SK-N-SH (cell line): ENCODE measurements around the gene LDHD. TPM values are rescaled to one million over a fixed set of nuclear protein-coding genes. Genes with fewer than 3 reads are reported as not detected.

Source experiments
- CTCF ChIA-PET: fragments of 300-600, 350-600 bp; formaldehyde crosslinking; extraction: SDS; loops from one replicate; lab custom pipeline; 2021; lab: Yijun Ruan, JAX
- POLR2A ChIA-PET: fragments of 350-600 bp; sonication (Branson Sonifier 250); formaldehyde crosslinking; extraction: SDS; loops from one replicate; lab custom pipeline; 2020; ENCODE audit warnings: antibody characterized with exemption, inconsistent platforms; lab: Yijun Ruan, JAX
- DNase-seq: peaks from one replicate; pipeline ENCODE4 v3.0.0; 2012
- H2AFZ ChIP-seq: fragments of 200-600 bp; sonication (generic); 2 replicates; pipeline ENCODE4 v1.8.1; 2016; ENCODE audit warnings: antibody characterized with exemption, mild to moderate bottlenecking, low read depth
- H3F3A ChIP-seq: fragments of 200-600 bp; sonication (generic); replicated peaks from 2 replicates; pipeline ENCODE3; 2016; ENCODE audit warnings: antibody characterized with exemption, mild to moderate bottlenecking; ENCODE audit not compliant: insufficient read depth
- H3K27ac ChIP-seq, 2 experiments: fragments of 200-500 bp in 1 of 2; fragments of 200-600 bp in 1 of 2; sonication (Bioruptor generic) in 1 of 2; sonication (generic), shearing (Covaris generic) in 1 of 2; 2 replicates each; pipeline versions ENCODE4 v1.5.1 to v1.6.1; 2014 to 2016; ENCODE audit warnings: low read depth in 2 of 2, inconsistent platforms in 1 of 2, low read length in 1 of 2, mild to moderate bottlenecking in 1 of 2, mixed read lengths in 1 of 2
- H3K27me3 ChIP-seq: fragments of 200-600 bp; sonication (generic), shearing (Covaris generic); 2 replicates; pipeline ENCODE4 v1.6.1; 2016; ENCODE audit warnings: mixed run types; ENCODE audit not compliant: insufficient read depth
- H3K36me3 ChIP-seq, 2 experiments: fragments of 200-500 bp in 1 of 2; fragments of 200-600 bp in 1 of 2; sonication (Bioruptor generic) in 1 of 2; sonication (generic) in 1 of 2; replicated peaks in 1 of 2; 2 replicates each; pipeline versions ENCODE3 to v1.5.1; 2014 to 2016; ENCODE audit warnings: low read length in 1 of 2, mild to moderate bottlenecking in 1 of 2; ENCODE audit not compliant: insufficient read depth in 2 of 2, control insufficient read depth in 1 of 2
- H3K4me1 ChIP-seq, 2 experiments: fragments of 200-500 bp in 1 of 2; fragments of 200-600 bp in 1 of 2; sonication (Bioruptor generic) in 1 of 2; sonication (generic), shearing (Covaris generic) in 1 of 2; 2 replicates each; pipeline versions ENCODE4 v1.5.1 to v1.6.1; 2014 to 2016; ENCODE audit warnings: low read depth in 1 of 2, low read length in 1 of 2, mixed run types in 1 of 2; ENCODE audit not compliant: insufficient read depth in 2 of 2, control insufficient read depth in 1 of 2
- H3K4me2 ChIP-seq: fragments of 200-600 bp; sonication (generic), shearing (Covaris generic); 2 replicates; pipeline ENCODE4 v1.6.1; 2017; ENCODE audit warnings: mixed run types
- H3K4me3 ChIP-seq, 2 experiments: fragments of 200-500 bp in 1 of 2; fragments of 200-600 bp in 1 of 2; sonication (Bioruptor generic) in 1 of 2; sonication (generic), shearing (Covaris generic) in 1 of 2; 2 replicates each; pipeline versions ENCODE4 v1.5.1 to v1.8.1; 2014 to 2016; ENCODE audit warnings: low read depth in 2 of 2, inconsistent platforms in 1 of 2, low read length in 1 of 2, mild to moderate bottlenecking in 1 of 2, mixed read lengths in 1 of 2, moderate library complexity in 1 of 2
- H3K79me2 ChIP-seq: fragments of 200-600 bp; sonication (generic); 2 replicates; pipeline ENCODE4 v1.8.1; 2017; ENCODE audit warnings: mild to moderate bottlenecking; ENCODE audit not compliant: insufficient read depth
- H3K9ac ChIP-seq: fragments of 200-600 bp; sonication (generic); 2 replicates; pipeline ENCODE4 v1.6.1; 2017; ENCODE audit warnings: mixed run types
- H3K9me2 ChIP-seq: fragments of 200-600 bp; sonication (generic); 2 replicates; pipeline ENCODE4 v1.6.1; 2017; ENCODE audit warnings: mixed run types
- H3K9me3 ChIP-seq: fragments of 200-600 bp; sonication (generic); 2 replicates; pipeline ENCODE4 v1.6.1; 2017; ENCODE audit warnings: mixed run types, mild to moderate bottlenecking, moderate library complexity
- H4K20me1 ChIP-seq: fragments of 200-600 bp; sonication (generic); 2 replicates; pipeline ENCODE4 v1.6.1; 2017; ENCODE audit warnings: mild to moderate bottlenecking, mixed run types; ENCODE audit not compliant: insufficient read depth
- CHD2 ChIP-seq: fragments of 150-350 bp; IDR thresholded peaks from 2 replicates; pipeline ENCODE4 v1.6.1; 2018; ENCODE audit warnings: low read length; ENCODE audit not compliant: partially characterized antibody
- CTCF ChIP-seq: fragments of 200-600 bp; sonication (generic); IDR thresholded peaks from 2 replicates; pipeline ENCODE4 v1.6.1; 2017; ENCODE audit warnings: antibody characterized with exemption, mild to moderate bottlenecking, moderate library complexity
- EP300 ChIP-seq, 2 experiments: IDR thresholded peaks; 2 replicates each; pipeline versions ENCODE4 v1.4.0 to v1.6.1; 2012; ENCODE audit warnings: borderline replicate concordance in 1 of 2, low read depth in 1 of 2, low read length in 1 of 2
- EZH2phosphoT487 ChIP-seq: fragments of 200-600 bp; sonication (generic); IDR thresholded peaks from 2 replicates; pipeline ENCODE4 v1.6.1; 2017; ENCODE audit warnings: low read depth, mixed run types, mild to moderate bottlenecking, antibody characterized with exemption, moderate library complexity, borderline replicate concordance
- FOXM1 ChIP-seq: IDR thresholded peaks from 2 replicates; pipeline ENCODE4 v1.4.0; 2012; ENCODE audit warnings: low read depth, mild to moderate bottlenecking
- GATA2 ChIP-seq: sonication (generic); formaldehyde crosslinking; IDR thresholded peaks from 2 replicates; pipeline ENCODE4 v1.5.0; 2020; ENCODE audit warnings: mild to moderate bottlenecking, missing genetic modification reagents
- IRF3 ChIP-seq: fragments of 150-350 bp; IDR thresholded peaks from 2 replicates; pipeline ENCODE4 v1.6.1; 2016; ENCODE audit warnings: mild to moderate bottlenecking, low read depth, low read length
- JUND ChIP-seq: IDR thresholded peaks from 2 replicates; pipeline ENCODE4 v1.4.0; 2012
- MEF2A ChIP-seq: IDR thresholded peaks from 2 replicates; pipeline ENCODE4 v1.4.0; 2012; ENCODE audit warnings: low read depth, borderline replicate concordance
- NFIC ChIP-seq: IDR thresholded peaks from 2 replicates; pipeline ENCODE4 v1.4.0; 2012; ENCODE audit warnings: borderline replicate concordance
- NRF1 ChIP-seq: IDR thresholded peaks from 2 replicates; pipeline ENCODE4 v1.6.1; 2012; ENCODE audit warnings: low read depth, mild to moderate bottlenecking, low read length
- RCOR1 ChIP-seq: fragments of 150-350 bp; IDR thresholded peaks from 2 replicates; pipeline ENCODE4 v1.6.1; 2017; ENCODE audit warnings: antibody characterized with exemption, low read length
- RFX5 ChIP-seq: IDR thresholded peaks from 2 replicates; pipeline ENCODE4 v1.6.1; 2012; ENCODE audit warnings: mild to moderate bottlenecking, improper control_type of control experiment, low read length
- RXRA ChIP-seq: IDR thresholded peaks from 2 replicates; pipeline ENCODE4 v1.4.0; 2012; ENCODE audit warnings: low read depth, mild to moderate bottlenecking, borderline replicate concordance
- SIN3A ChIP-seq: IDR thresholded peaks from 2 replicates; pipeline ENCODE4 v1.6.1; 2012; ENCODE audit warnings: low read depth, mild to moderate bottlenecking, low read length, moderate library complexity, borderline replicate concordance
- SMC3 ChIP-seq: IDR thresholded peaks from 2 replicates; pipeline ENCODE4 v1.6.1; 2012; ENCODE audit warnings: low read depth, low read length, improper control_type of control experiment
- TAF1 ChIP-seq: IDR thresholded peaks from 2 replicates; pipeline ENCODE4 v1.6.1; 2012; ENCODE audit warnings: low read depth, mild to moderate bottlenecking, low read length, moderate library complexity, borderline replicate concordance
- TCF12 ChIP-seq: IDR thresholded peaks from 2 replicates; pipeline ENCODE4 v1.4.0; 2012
- TEAD4 ChIP-seq: IDR thresholded peaks from 2 replicates; pipeline ENCODE4 v1.4.0; 2012; ENCODE audit warnings: mild to moderate bottlenecking, borderline replicate concordance; ENCODE audit not compliant: insufficient read depth
- USF2 ChIP-seq: fragments of 150-350 bp; IDR thresholded peaks from 2 replicates; pipeline ENCODE4 v1.6.1; 2017; ENCODE audit warnings: antibody characterized with exemption, low read length, low read depth, borderline replicate concordance
- YY1 ChIP-seq: IDR thresholded peaks from 2 replicates; pipeline ENCODE4 v1.4.0; 2012; ENCODE audit warnings: low read depth, mild to moderate bottlenecking
- ZBTB33 ChIP-seq: IDR thresholded peaks from 2 replicates; pipeline ENCODE4 v1.4.0; 2012; ENCODE audit warnings: low read depth, borderline replicate concordance
- WGBS: methylation state at CpG from one replicate; pipeline ENCODE4 v1.1.6; 2017; ENCODE audit warnings: low lambda C conversion rate; 5-methylcytosine and 5-hydroxymethylcytosine counted together
- polyA plus RNA-seq, 3 experiments: library from polyadenylated mRNA; depleted of rRNA; stranded (reverse); fragments of >200 nt; gene quantifications; 2 replicates each; pipeline ENCODE4 v1.2.3, GENCODE V29; 2012
- TF ChIP-seq, protein P1 (sequence below): IDR thresholded peaks from 2 replicates; pipeline ENCODE4 v1.4.0; 2012; ENCODE audit warnings: low read depth, borderline replicate concordance

LDHD gene
- polyA plus RNA-seq, 1 of the 3 experiments (the other 2 are of a cell fraction): 0.53 TPM

DNA sequence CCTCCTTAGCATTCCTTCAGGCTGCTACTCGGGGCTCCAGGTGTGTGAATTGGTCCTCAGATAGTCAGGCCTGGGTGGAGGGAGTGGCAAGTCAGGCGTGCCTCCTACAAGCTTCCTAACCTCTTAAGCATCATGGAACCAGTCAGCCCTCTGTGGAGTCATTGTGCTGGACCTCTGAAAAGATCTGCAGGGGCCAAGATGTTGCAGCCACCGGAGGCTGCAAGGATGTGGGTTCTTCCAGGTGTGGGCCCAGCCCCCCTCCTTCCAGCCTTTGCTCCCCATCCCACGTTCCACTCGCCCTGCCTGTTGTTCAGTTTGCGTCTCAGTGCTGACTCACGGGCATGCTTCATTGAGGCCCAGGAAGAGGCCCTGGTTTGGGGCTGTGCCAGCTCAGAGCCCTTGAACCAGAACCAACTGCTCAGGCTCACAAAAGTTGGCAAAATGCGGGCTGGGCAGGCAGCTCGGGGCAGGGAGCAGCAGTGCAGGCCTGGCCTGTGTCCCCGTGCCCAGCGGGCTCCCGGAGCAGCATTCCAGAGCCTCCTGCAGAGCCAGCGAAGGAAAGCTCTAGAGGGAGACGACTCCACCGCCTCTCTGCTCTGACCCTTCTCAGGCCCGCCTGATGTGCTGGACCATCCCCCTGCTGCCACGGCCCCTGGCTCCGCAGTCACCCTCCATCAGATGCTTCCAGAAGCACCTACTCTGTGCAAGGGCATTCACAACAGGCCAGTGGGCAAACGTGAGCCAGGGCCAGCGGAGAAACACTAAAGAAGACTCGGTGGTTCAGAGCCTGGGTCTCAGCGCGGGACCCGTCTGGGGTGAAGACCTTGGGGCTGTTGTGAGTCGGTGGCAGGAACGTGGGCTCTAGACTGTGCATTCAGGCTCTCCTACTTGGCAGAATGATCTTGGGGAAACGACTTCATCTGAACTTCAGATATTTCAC is 7.5 kb downstream of the LDHD start:
- no peak for DNase-seq
- TF ChIP-seq FOXM1: peak; percentile 66; the same call in 1 of the 2 replicates
- peak; percentile 98 for TF ChIP-seq NFIC
- TF ChIP-seq USF2: no peak
- TF ChIP-seq CTCF: no peak
- no peak for TF ChIP-seq NRF1
- TF ChIP-seq EP300 (IDR thresholded peaks at IDR 0.05; ENCODE audit: borderline replicate concordance in 1 of 2, low read depth in 1 of 2, low read length in 1 of 2): peak in 1 of 2 experiments; percentile 87; a peak in 1 of 4 replicates
- peak; percentile 48; the same call in 1 of the 2 replicates for TF ChIP-seq TAF1
- no peak for TF ChIP-seq EZH2phosphoT487
- TF ChIP-seq IRF3: no peak
- no peak for TF ChIP-seq RCOR1
- TF ChIP-seq, protein P1, sequence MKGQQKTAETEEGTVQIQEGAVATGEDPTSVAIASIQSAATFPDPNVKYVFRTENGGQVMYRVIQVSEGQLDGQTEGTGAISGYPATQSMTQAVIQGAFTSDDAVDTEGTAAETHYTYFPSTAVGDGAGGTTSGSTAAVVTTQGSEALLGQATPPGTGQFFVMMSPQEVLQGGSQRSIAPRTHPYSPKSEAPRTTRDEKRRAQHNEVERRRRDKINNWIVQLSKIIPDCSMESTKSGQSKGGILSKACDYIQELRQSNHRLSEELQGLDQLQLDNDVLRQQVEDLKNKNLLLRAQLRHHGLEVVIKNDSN: no peak
- no peak for TF ChIP-seq GATA2 (CRISPR knock-in tag)
- TF ChIP-seq YY1: peak; percentile 45; the same call in 1 of the 2 replicates
- no peak for TF ChIP-seq SMC3
- TF ChIP-seq TEAD4: peak; percentile 54; the same call in 1 of the 2 replicates
- TF ChIP-seq ZBTB33: no peak
- TF ChIP-seq MEF2A: no peak; the same call in 1 of the 2 replicates
- TF ChIP-seq TCF12: peak; percentile 86
- no peak; the same call in 1 of the 2 replicates for TF ChIP-seq RXRA
- TF ChIP-seq SIN3A: peak; percentile 50; the same call in 1 of the 2 replicates
- TF ChIP-seq CHD2: no peak
- TF ChIP-seq JUND: peak; percentile 91
- no peak for TF ChIP-seq RFX5

More for the DNA sequence above, 7.5 kb downstream of the LDHD start:
- Histone ChIP-seq H3K9ac (peak overlapping the region; percentile 48), H3K36me3 (no peaks in the 10 kb centered on the region), H3K27me3 (no peaks in the 10 kb centered on the region), H3K27ac (peak overlapping the region; percentile 62 to 73), H2AFZ (no peak overlapping the region), H3K4me3 (no peak overlapping the region; a peak in 1 of 4 replicates), H3K4me2 (peak overlapping the region; percentile 74), H3K9me2 (no peaks in the 10 kb centered on the region), H3F3A (peaks cover 25% of the 10 kb centered on the region), H3K79me2 (0 out of 2 replicates have a peak, but pooled peaks cover 5% of the 10 kb centered on the region), H3K4me1 (peaks cover 41 to 68% of the 10 kb centered on the region in 2 experiments; a peak in 3 of 4 replicates), H4K20me1 (no peaks in the 10 kb centered on the region), H3K9me3 (no peaks in the 10 kb centered on the region)
- 65% methylated on average over 23 of the region's 27 CpGs for WGBS
- ChIA-PET POLR2A (no interaction called here), CTCF (interaction anchor here (1.0 to 8.5 kb wide), 9 partner anchors 10 to 296 kb away, joined by 3 to 182 read pairs (median 3); partner anchors contain the start of gene ZNRF1)
